CD14-positive monocyte (primary cell): ENCODE data around the gene DPYD. TPM values are rescaled to one million over a fixed set of nuclear protein-coding genes. Genes with fewer than 3 reads are reported as not detected.

Experiments used
- DNase-seq, 3 donors: peaks; one replicate each; pipeline ENCODE4 v3.0.0-alpha.2; 2011 to 2022
- H2AFZ ChIP-seq: 2 replicates; pipeline ENCODE4 v1.6.0; 2012; ENCODE audit warnings: mild to moderate bottlenecking, low read depth, low read length, inconsistent platforms; ENCODE audit not compliant: insufficient read depth, poor library complexity, severe bottlenecking
- H3K27ac ChIP-seq, 2 donors: 1 replicate in 1 of 2; 2 replicates in 1 of 2; pipeline ENCODE4 v1.5.1; 2012 to 2013; ENCODE audit warnings: low read length in 2 of 2, control low read depth in 1 of 2, inconsistent platforms in 1 of 2, low read depth in 1 of 2, mild to moderate bottlenecking in 1 of 2
- H3K27me3 ChIP-seq, 2 donors: one replicate each; pipeline versions ENCODE4 v1.6.0 to v1.6.1; 2011 to 2013; ENCODE audit warnings: low read length in 2 of 2; ENCODE audit not compliant: control insufficient read depth in 2 of 2, insufficient read depth in 2 of 2
- H3K36me3 ChIP-seq, 2 donors: replicated peaks in 1 of 2; 1 replicate in 1 of 2; 2 replicates in 1 of 2; pipeline versions ENCODE4 v1.5.1 to v1.6.1; 2012 to 2013; ENCODE audit warnings: low read length in 2 of 2, control low read depth in 1 of 2, inconsistent platforms in 1 of 2, mild to moderate bottlenecking in 1 of 2; ENCODE audit not compliant: insufficient read depth in 2 of 2, control insufficient read depth in 1 of 2
- H3K4me1 ChIP-seq, 2 donors: 1 replicate in 1 of 2; 2 replicates in 1 of 2; pipeline versions ENCODE4 v1.5.1 to v1.6.1; 2012 to 2013; ENCODE audit warnings: low read length in 2 of 2, control low read depth in 1 of 2, inconsistent platforms in 1 of 2, mild to moderate bottlenecking in 1 of 2, moderate library complexity in 1 of 2; ENCODE audit not compliant: insufficient read depth in 2 of 2, control insufficient read depth in 1 of 2
- H3K4me2 ChIP-seq: replicated peaks from 2 replicates; pipeline ENCODE3; 2012; ENCODE audit warnings: low read length, moderate library complexity, mild to moderate bottlenecking; ENCODE audit not compliant: poor library complexity, severe bottlenecking; ENCODE audit errors: extremely low read depth
- H3K4me3 ChIP-seq, 3 experiments: fragments of 200-600 bp in 1 of 3; sonication (generic) in 1 of 3; replicated peaks in 1 of 3; 1 replicate in 2 of 3; 2 replicates in 1 of 3; pipeline ENCODE4 v1.5.1; 2011 to 2013; ENCODE audit warnings: low read length in 3 of 3, mild to moderate bottlenecking in 3 of 3, control low read depth in 2 of 3, low read depth in 2 of 3, inconsistent platforms in 1 of 3, moderate library complexity in 1 of 3
- H3K79me2 ChIP-seq: 2 replicates; pipeline ENCODE4 v1.6.0; 2012; ENCODE audit warnings: mild to moderate bottlenecking, control low read depth, inconsistent platforms, low read length, moderate library complexity; ENCODE audit not compliant: insufficient read depth
- H3K9ac ChIP-seq: 2 replicates; pipeline ENCODE4 v1.6.0; 2017; ENCODE audit warnings: low read length, mild to moderate bottlenecking; ENCODE audit not compliant: insufficient read depth, poor library complexity, severe bottlenecking
- H3K9me3 ChIP-seq, 2 donors: replicated peaks in 1 of 2; 1 replicate in 1 of 2; 2 replicates in 1 of 2; pipeline versions ENCODE4 v1.5.1 to v1.6.1; 2012 to 2013; ENCODE audit warnings: low read length in 2 of 2, control low read depth in 1 of 2; ENCODE audit not compliant: control insufficient read depth in 1 of 2, insufficient read depth in 1 of 2
- H4K20me1 ChIP-seq: 2 replicates; pipeline ENCODE4 v1.6.0; 2012; ENCODE audit warnings: mild to moderate bottlenecking, low read length, control low read depth, moderate library complexity; ENCODE audit not compliant: insufficient read depth
- H3K27ac Mint-ChIP-seq, 7 donors: one replicate each; pipeline ENCODE4 v1.8.0; 2020; ENCODE audit warnings: mild to moderate bottlenecking in 7 of 7, mixed read lengths in 7 of 7, moderate library complexity in 6 of 7, inconsistent platforms in 2 of 7
- H3K27me3 Mint-ChIP-seq, 3 donors: one replicate each; pipeline ENCODE4 v1.8.0; 2021 to 2022; ENCODE audit warnings: low read depth in 3 of 3, mild to moderate bottlenecking in 3 of 3, mixed read lengths in 3 of 3, moderate library complexity in 3 of 3, inconsistent platforms in 1 of 3
- H3K36me3 Mint-ChIP-seq, 2 donors: one replicate each; pipeline ENCODE4 v1.8.0; 2020; ENCODE audit warnings: mixed read lengths in 2 of 2, inconsistent platforms in 1 of 2, mild to moderate bottlenecking in 1 of 2
- H3K4me1 Mint-ChIP-seq: one replicate; pipeline ENCODE4 v1.8.0; 2020; ENCODE audit warnings: mild to moderate bottlenecking, mixed read lengths
- H3K4me3 Mint-ChIP-seq, 2 donors: one replicate each; pipeline ENCODE4 v1.8.0; 2020; ENCODE audit warnings: mild to moderate bottlenecking in 2 of 2, mixed read lengths in 2 of 2, moderate library complexity in 1 of 2
- H3K9me3 Mint-ChIP-seq, 7 donors: one replicate each; pipeline ENCODE4 v1.8.0; 2020 to 2022; ENCODE audit warnings: mixed read lengths in 7 of 7, mild to moderate bottlenecking in 6 of 7, moderate library complexity in 6 of 7, inconsistent platforms in 2 of 7
- WGBS: methylation state at CpG from one replicate; pipeline ENCODE4 v1.1.5; 2013; ENCODE audit warnings: missing lambda C conversion rate; ENCODE audit not compliant: insufficient coverage; 5-methylcytosine and 5-hydroxymethylcytosine counted together
- intact Hi-C, 2 donors: fragments of 100-400 bp; cut with micrococcal nuclease; formaldehyde crosslinking; loops; one replicate each; pipeline versions ENCODE4 v1.15.0 to v1.15.1; 2023
- polyA plus RNA-seq, 3 donors: library from polyadenylated mRNA; depleted of rRNA in 1 of 3; unstranded in 2 of 3; stranded (reverse) in 1 of 3; fragments of 300-500 nt in 2 of 3; fragments of >200 nt in 1 of 3; fragmentation: Illumina TruSeq in 2 of 3; gene quantifications; 1 replicate in 2 of 3; 2 replicates in 1 of 3; pipeline ENCODE4 v1.2.3, GENCODE V29; 2012 to 2021
- TF ChIP-seq, protein P1 (sequence below): fragments of 200-600 bp; IDR thresholded peaks from one replicate; pipeline ENCODE4 v1.8.0; 2022; ENCODE audit warnings: antibody characterized with exemption, mild to moderate bottlenecking

DPYD gene
- polyA plus RNA-seq, 3 donors, result 87.6 to 171 (median 144) TPM

DNA sequence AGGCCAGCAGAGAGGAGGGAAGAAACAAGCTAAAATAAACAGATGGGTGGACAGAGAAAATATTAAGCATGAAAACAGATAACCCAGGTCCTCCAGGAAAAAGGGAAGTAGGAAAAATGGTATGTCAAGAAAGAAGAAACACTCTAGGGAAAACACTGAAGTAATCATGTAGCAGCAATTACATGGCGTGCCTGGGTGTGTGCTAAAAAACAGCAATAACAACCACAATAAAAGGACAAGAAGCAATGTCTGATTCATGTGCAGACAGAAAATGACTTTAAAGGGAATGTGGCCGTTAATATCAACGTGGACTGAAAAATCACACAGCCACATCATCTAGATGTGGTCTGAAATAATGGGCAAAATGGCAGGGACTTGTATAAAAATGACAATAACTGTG, 829.6 kb downstream of the DPYD start:
- no peaks in the 10 kb centered on the region for H3K27me3 ChIP-seq
- Mint-ChIP-seq H3K4me1 (no peaks in the 10 kb centered on the region), H3K27ac (no peak overlapping the region), H3K27me3 (peaks cover 0 to 5% (median 0%) of the 10 kb centered on the region in 3 donors), H3K36me3 (peaks cover 37 to 53% of the 10 kb centered on the region in 2 donors), H3K9me3 (no peaks in the 10 kb centered on the region), H3K4me3 (no peak overlapping the region)
- TF ChIP-seq, protein P1, sequence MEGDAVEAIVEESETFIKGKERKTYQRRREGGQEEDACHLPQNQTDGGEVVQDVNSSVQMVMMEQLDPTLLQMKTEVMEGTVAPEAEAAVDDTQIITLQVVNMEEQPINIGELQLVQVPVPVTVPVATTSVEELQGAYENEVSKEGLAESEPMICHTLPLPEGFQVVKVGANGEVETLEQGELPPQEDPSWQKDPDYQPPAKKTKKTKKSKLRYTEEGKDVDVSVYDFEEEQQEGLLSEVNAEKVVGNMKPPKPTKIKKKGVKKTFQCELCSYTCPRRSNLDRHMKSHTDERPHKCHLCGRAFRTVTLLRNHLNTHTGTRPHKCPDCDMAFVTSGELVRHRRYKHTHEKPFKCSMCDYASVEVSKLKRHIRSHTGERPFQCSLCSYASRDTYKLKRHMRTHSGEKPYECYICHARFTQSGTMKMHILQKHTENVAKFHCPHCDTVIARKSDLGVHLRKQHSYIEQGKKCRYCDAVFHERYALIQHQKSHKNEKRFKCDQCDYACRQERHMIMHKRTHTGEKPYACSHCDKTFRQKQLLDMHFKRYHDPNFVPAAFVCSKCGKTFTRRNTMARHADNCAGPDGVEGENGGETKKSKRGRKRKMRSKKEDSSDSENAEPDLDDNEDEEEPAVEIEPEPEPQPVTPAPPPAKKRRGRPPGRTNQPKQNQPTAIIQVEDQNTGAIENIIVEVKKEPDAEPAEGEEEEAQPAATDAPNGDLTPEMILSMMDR, result no peak
- intact Hi-C loops, result no loop called here
- no peaks in the 10 kb centered on the region for H3K79me2 ChIP-seq
- H3K27ac ChIP-seq, result no peak overlapping the region
- H3K9me3 ChIP-seq, result no peaks in the 10 kb centered on the region
- no peak overlapping the region for H3K4me3 ChIP-seq
- H3K9ac ChIP-seq, result no peak overlapping the region
- H3K36me3 ChIP-seq, result peaks cover 22 to 55% of the 10 kb centered on the region in 2 donors
- H4K20me1 ChIP-seq, result peaks cover 5% of the 10 kb centered on the region
- WGBS, result no CpG with 5 or more reads among the region's 3 CpGs
- H3K4me2 ChIP-seq, result no peak overlapping the region
- H3K4me1 ChIP-seq, result no peaks in the 10 kb centered on the region
- no peak for DNase-seq
- no peak overlapping the region for H2AFZ ChIP-seq

DNA sequence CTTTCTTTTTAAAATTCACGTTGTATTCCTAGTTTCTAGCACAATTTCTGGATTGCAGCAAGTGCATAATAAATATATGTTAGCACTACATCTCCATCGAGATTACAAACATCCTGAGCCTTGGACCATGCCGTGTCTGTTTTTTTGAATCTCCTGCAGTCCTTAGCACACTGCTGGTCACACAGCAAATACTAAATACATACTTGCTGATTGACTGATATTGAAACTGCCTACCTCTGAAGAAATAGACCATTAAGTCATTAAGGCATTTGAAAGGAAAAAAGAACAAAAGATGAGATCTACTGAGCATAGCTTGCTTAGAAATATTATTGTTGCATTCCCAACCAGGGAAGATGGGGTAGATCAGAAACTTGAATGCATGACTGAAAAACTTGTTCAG, 830.1 kb downstream of the DPYD start:
- H3K36me3 Mint-ChIP-seq, result peaks cover 33 to 50% of the 10 kb centered on the region in 2 donors

More for the DNA sequence above, 830.1 kb downstream of the DPYD start:
- WGBS, result no CpG with 5 or more reads among the region's 3 CpGs
- H3K9me3 ChIP-seq, result no peaks in the 10 kb centered on the region
- no peak overlapping the region for H3K9ac ChIP-seq
- peaks cover 0 to 5% (median 0%) of the 10 kb centered on the region in 3 donors for H3K27me3 Mint-ChIP-seq
- no peaks in the 10 kb centered on the region for H3K4me1 ChIP-seq
- no peaks in the 10 kb centered on the region for H3K79me2 ChIP-seq
- H3K4me3 ChIP-seq, result no peak overlapping the region
- TF ChIP-seq, protein P1, result no peak
- H3K9me3 Mint-ChIP-seq, result no peaks in the 10 kb centered on the region
- intact Hi-C loops, result no loop called here
- no peak overlapping the region for H2AFZ ChIP-seq
- no peaks in the 10 kb centered on the region for H3K4me1 Mint-ChIP-seq
- H4K20me1 ChIP-seq, result peaks cover 5% of the 10 kb centered on the region
- no peak for DNase-seq
- no peaks in the 10 kb centered on the region for H3K27me3 ChIP-seq
- H3K27ac ChIP-seq, result no peak overlapping the region
- H3K36me3 ChIP-seq, result peaks cover 19 to 51% of the 10 kb centered on the region in 2 donors
- no peak overlapping the region for H3K4me3 Mint-ChIP-seq
- no peak overlapping the region for H3K4me2 ChIP-seq
- no peak overlapping the region for H3K27ac Mint-ChIP-seq
